ENCODE results near the gene ALPG. TPM values are rescaled to one million over a fixed set of nuclear protein-coding genes. Genes with fewer than 3 reads are reported as not detected.
"Not testable (repeated sequence)": the region's sequence is repeated elsewhere in the genome, so short reads cannot be mapped to it uniquely, and the experiment has no call there.

ALPG gene
- total RNA-seq, 1 donor from 2014 or later, result not detected

DNA sequence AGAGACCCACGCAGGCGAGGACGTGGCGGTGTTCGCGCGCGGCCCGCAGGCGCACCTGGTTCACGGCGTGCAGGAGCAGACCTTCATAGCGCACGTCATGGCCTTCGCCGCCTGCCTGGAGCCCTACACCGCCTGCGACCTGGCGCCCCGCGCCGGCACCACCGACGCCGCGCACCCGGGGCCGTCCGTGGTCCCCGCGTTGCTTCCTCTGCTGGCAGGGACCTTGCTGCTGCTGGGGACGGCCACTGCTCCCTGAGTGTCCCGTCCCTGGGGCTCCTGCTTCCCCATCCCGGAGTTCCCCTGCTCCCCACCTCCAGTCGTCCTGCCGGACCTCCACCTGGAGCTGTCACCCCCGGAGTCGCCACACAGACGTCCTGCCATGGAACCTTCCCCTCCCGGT lies 3.0 kb downstream of the ALPG start:
- not testable (repeated sequence) for H3K4me3 ChIP-seq (ENCODE audit: low read length in 3 of 3); H3K4me1 ChIP-seq (ENCODE audit: control insufficient read depth in 3 of 3, insufficient read depth in 3 of 3, low read length in 3 of 3); H3K9me3 ChIP-seq (ENCODE audit: control insufficient read depth in 3 of 3, low read length in 3 of 3); H3K27ac ChIP-seq (ENCODE audit: low read depth, low read length); H3K36me3 ChIP-seq (ENCODE audit: control insufficient read depth in 3 of 3, insufficient read depth in 3 of 3, low read length in 3 of 3); H3K9ac ChIP-seq (ENCODE audit: low read depth in 1 of 3, low read length in 3 of 3)
- peaks cover 14 to 22% (median 15%) of the 10 kb centered on the region in 3 donors for H3K27me3 ChIP-seq (ENCODE audit: control insufficient read depth in 3 of 3, insufficient read depth in 3 of 3, low read length in 3 of 3)

DNA sequence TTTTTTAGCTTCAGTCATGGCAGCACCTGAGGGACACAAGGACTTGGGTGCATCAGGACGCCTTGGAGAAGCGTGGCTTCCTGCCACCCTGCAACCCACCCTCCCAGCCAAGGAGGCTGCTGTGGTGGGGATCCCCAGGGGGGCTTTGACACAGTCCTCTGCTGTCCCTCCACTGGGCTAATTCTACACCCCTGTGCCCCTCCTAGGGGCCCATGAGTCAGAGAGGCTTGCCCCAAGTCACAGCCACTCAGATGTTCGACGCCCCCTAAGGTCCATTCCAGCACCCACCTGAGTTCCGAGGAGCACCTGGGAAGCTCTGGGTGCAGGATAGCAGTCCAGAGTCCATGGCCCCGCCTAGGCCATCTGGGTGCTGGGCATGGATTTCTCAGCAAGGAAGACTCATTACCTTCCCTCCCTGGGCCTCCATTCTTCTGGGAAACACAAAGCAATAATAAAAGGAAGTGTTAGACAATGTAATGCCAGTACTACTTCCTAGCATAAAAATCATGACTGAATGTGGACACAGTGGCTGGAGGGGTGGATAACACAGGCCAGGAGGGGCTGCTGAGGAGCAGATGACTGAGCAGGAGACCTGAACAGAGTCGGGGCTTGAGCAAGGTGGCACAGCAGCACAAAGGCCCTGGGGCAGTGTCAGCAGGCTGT lies 3.7 kb downstream of the ALPG start:
- no peaks in the 10 kb centered on the region for H3K4me1 ChIP-seq (ENCODE audit: control insufficient read depth in 3 of 3, insufficient read depth in 3 of 3, low read length in 3 of 3)
- H3K9me3 ChIP-seq (ENCODE audit: control insufficient read depth in 3 of 3, low read length in 3 of 3), result no peaks in the 10 kb centered on the region
- H3K27me3 ChIP-seq (ENCODE audit: control insufficient read depth in 3 of 3, insufficient read depth in 3 of 3, low read length in 3 of 3), result peaks cover 19 to 29% (median 22%) of the 10 kb centered on the region in 3 donors
- H3K9ac ChIP-seq (ENCODE audit: low read depth in 1 of 3, low read length in 3 of 3), result no peak overlapping the region
- no peaks in the 10 kb centered on the region for H3K36me3 ChIP-seq (ENCODE audit: control insufficient read depth in 3 of 3, insufficient read depth in 3 of 3, low read length in 3 of 3)
- no peak overlapping the region for H3K27ac ChIP-seq (ENCODE audit: low read depth, low read length)
- no peak overlapping the region for H3K4me3 ChIP-seq (ENCODE audit: low read length in 3 of 3)

DNA sequence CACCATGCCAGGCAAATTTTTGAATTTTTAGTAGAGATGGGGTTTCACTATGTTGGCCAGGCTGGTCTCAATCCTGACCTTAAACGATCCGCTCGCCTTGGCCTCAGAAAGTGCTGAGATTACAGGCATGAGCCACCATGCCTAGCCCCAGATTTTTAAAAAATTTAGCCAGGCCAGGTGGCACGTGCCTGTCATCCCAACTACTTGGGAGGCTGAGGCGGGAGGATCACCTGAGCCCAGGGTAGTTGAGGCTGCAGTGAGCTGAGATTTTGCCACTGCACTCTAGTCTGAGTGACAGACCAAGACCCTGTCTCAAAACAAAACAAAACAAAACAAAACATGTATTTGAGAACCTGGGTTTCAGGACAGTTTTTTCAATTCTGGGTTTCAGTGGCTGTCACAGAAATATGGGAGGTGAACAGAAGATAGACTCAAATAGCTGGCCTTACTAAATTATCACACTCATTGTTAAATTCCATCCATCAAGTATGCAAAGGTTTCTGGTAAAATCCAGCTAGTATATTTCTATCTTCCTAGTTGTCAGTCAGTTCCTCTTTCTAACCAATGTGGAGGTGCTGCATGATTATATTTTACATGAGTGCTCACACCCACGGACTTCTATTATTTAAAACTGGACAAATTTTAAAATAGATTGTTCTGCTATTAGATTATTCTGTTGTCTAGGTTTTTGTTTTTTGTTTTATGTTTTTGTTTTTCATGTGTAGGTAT lies 5.4 kb downstream of the ALPG start:
- Histone ChIP-seq H3K36me3 (ENCODE audit: control insufficient read depth in 3 of 3, insufficient read depth in 3 of 3, low read length in 3 of 3) (no peaks in the 10 kb centered on the region), H3K27ac (ENCODE audit: low read depth, low read length) (no peak overlapping the region), H3K9ac (ENCODE audit: low read depth in 1 of 3, low read length in 3 of 3) (no peak overlapping the region), H3K27me3 (ENCODE audit: control insufficient read depth in 3 of 3, insufficient read depth in 3 of 3, low read length in 3 of 3) (peaks cover 33 to 44% (median 39%) of the 10 kb centered on the region in 3 donors), H3K4me3 (ENCODE audit: low read length in 3 of 3) (no peak overlapping the region), H3K4me1 (ENCODE audit: control insufficient read depth in 3 of 3, insufficient read depth in 3 of 3, low read length in 3 of 3) (no peaks in the 10 kb centered on the region), H3K9me3 (ENCODE audit: control insufficient read depth in 3 of 3, low read length in 3 of 3) (no peaks in the 10 kb centered on the region)

DNA sequence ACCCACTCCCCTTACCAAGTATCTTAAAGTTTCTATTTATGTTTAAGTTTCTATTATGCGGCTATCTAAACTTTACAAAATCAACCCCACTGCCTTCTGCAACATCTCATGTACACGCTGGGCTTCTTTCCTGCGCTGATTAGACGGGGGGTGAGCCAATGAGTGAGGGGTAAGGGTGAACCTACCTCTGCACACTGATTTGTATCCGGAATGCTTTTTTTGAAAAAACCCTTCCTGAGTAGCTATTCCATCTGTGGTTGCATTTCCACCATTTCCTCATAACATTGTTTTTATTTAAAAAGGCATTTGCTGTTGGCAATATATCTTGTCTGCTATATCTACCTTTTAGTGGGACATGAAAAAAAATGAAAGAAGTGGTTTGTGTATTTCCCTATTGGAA lies 6.3 kb downstream of the ALPG start:
- H3K9ac ChIP-seq (ENCODE audit: low read depth in 1 of 3, low read length in 3 of 3), result no peak overlapping the region

DNA sequence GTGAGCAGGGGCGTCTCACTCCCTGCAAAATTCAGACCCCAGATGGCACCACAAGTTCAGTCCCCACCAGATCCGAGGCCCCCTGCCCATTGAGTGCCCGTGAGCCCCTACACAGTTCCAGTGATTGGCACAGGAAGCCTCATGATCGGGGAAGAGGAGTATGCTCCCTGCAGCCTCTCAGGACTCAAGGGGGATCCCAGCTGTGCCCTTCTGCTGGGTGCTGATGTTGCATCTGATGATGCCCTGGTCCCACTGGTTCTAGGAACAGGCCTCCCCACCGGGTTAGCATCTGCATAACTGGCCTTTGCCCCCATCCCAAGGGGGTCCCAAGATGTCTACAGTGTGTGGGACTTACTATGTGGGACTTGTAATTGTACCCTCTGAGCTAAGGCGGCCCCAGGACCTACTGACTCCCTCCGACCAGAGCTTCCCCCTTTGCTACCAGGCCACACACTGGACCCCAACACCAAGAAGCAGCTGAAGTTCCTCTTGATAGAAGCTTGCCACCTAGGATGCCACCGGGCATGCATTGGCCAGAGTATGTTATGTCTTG lies 8.6 kb downstream of the ALPG start:
- H3K9me3 ChIP-seq (ENCODE audit: control insufficient read depth in 3 of 3, low read length in 3 of 3), result no peaks in the 10 kb centered on the region
- peaks cover 2 to 14% (median 2%) of the 10 kb centered on the region in 3 donors for H3K4me1 ChIP-seq (ENCODE audit: control insufficient read depth in 3 of 3, insufficient read depth in 3 of 3, low read length in 3 of 3)
- no peak overlapping the region for H3K27ac ChIP-seq (ENCODE audit: low read depth, low read length)
- peaks cover 56 to 66% (median 64%) of the 10 kb centered on the region in 3 donors for H3K27me3 ChIP-seq (ENCODE audit: control insufficient read depth in 3 of 3, insufficient read depth in 3 of 3, low read length in 3 of 3)
- no peak overlapping the region for H3K4me3 ChIP-seq (ENCODE audit: low read length in 3 of 3)
- no peak overlapping the region for H3K9ac ChIP-seq (ENCODE audit: low read depth in 1 of 3, low read length in 3 of 3)
- H3K36me3 ChIP-seq (ENCODE audit: control insufficient read depth in 3 of 3, insufficient read depth in 3 of 3, low read length in 3 of 3), result no peaks in the 10 kb centered on the region

More for the DNA sequence above, 6.3 kb downstream of the ALPG start:
- no peak overlapping the region for H3K27ac ChIP-seq (ENCODE audit: low read depth, low read length)
- H3K4me1 ChIP-seq (ENCODE audit: control insufficient read depth in 3 of 3, insufficient read depth in 3 of 3, low read length in 3 of 3), result no peaks in the 10 kb centered on the region
- H3K36me3 ChIP-seq (ENCODE audit: control insufficient read depth in 3 of 3, insufficient read depth in 3 of 3, low read length in 3 of 3), result no peaks in the 10 kb centered on the region
- no peaks in the 10 kb centered on the region for H3K9me3 ChIP-seq (ENCODE audit: control insufficient read depth in 3 of 3, low read length in 3 of 3)
- H3K4me3 ChIP-seq (ENCODE audit: low read length in 3 of 3), result no peak overlapping the region
- H3K27me3 ChIP-seq (ENCODE audit: control insufficient read depth in 3 of 3, insufficient read depth in 3 of 3, low read length in 3 of 3), result peaks cover 40 to 53% (median 47%) of the 10 kb centered on the region in 3 donors

DNA sequence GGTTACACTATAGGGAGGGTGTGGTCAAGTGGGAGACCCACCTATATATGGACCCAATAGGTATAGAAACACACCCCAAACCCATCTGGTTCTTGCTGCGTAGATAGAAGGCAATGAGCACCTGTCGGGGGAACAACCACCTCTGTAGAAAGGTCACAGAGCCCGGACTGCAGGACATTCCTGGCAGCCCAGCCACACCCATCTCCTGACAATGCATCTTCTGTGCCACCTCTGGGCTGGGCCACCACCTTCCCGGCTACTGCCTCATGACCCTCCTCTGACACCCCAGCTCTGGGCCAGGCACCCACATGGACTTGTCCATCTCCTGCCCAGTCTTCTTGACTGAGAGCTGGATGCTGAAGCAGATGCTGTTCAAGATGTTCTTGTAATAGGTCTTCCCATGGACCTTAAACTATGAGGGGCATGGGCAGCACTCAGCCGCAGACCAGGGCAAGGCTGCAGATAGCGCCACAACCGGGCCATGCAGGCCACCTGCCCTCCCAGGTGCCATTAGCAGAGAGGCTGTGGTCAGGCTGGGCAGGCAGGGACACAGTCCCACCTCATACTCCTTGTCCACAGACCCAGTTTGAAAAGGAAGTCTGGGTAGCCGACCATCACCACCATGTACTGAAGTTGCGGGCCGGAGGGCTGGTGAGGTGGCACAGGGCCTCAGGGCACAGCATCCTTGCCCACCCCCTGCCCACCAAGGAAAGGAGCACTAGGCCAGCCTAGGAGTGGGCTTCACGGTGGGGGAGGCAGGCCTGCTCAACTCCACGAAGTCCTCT lies 9.3 kb downstream of the ALPG start:
- Histone ChIP-seq H3K27ac (ENCODE audit: low read depth, low read length) (no peak overlapping the region), H3K9ac (ENCODE audit: low read depth in 1 of 3, low read length in 3 of 3) (no peak overlapping the region), H3K4me1 (ENCODE audit: control insufficient read depth in 3 of 3, insufficient read depth in 3 of 3, low read length in 3 of 3) (peaks cover 4 to 18% (median 6%) of the 10 kb centered on the region in 3 donors), H3K9me3 (ENCODE audit: control insufficient read depth in 3 of 3, low read length in 3 of 3) (no peaks in the 10 kb centered on the region), H3K27me3 (ENCODE audit: control insufficient read depth in 3 of 3, insufficient read depth in 3 of 3, low read length in 3 of 3) (peaks cover 58 to 66% (median 66%) of the 10 kb centered on the region in 3 donors), H3K36me3 (ENCODE audit: control insufficient read depth in 3 of 3, insufficient read depth in 3 of 3, low read length in 3 of 3) (no peaks in the 10 kb centered on the region), H3K4me3 (ENCODE audit: low read length in 3 of 3) (no peak overlapping the region)

DNA sequence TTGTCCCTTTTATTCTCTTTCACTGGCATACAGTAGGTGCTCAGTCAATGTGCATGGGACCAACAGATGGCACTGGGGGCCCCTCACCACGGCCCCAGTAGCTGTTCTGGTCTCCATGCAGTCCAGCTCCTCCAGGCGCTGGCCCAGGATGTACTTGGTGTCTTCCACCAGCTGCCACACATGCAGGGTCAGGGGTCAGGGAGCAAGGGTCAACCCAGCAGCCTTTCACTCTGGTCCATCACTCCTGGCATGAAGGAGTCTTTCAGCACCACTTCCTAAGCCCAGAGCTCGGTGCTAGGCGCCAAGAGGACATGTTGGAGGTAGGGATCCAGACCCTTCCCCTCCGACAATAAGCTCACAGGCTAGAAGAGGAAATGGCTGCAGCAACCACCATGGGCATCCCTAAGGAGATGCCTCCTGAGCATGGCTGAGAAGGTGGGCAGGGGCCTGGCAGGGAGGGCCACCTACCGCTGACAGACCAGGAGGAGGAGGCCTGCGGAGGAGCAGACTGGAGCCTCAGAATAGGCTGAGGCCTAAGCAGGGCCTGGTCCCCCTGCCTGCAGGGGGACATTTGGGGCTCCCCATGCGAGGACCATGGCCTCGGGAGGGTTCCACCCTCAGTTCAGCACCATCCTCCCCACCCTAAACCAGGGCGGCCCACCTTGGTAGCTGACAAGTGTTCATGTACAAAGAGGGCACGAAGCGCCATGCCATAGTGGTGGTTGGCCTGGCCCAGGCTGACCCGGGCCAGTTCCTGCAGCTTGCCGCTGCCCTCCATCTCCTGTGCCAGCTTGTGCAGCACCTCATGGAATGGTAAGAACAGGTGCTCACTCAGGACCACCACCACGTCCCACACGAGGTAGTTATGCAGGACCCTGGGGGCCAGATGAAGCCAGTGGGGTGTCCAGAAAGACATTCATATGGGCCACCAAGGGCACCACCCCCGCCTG lies 10.2 kb downstream of the ALPG start:
- H3K27me3 ChIP-seq (ENCODE audit: control insufficient read depth in 3 of 3, insufficient read depth in 3 of 3, low read length in 3 of 3), result peaks cover 67 to 74% (median 71%) of the 10 kb centered on the region in 3 donors
- H3K27ac ChIP-seq (ENCODE audit: low read depth, low read length), result no peak overlapping the region
- no peaks in the 10 kb centered on the region for H3K9me3 ChIP-seq (ENCODE audit: control insufficient read depth in 3 of 3, low read length in 3 of 3)
- no peaks in the 10 kb centered on the region for H3K36me3 ChIP-seq (ENCODE audit: control insufficient read depth in 3 of 3, insufficient read depth in 3 of 3, low read length in 3 of 3)
- H3K9ac ChIP-seq (ENCODE audit: low read depth in 1 of 3, low read length in 3 of 3), result no peak overlapping the region
- peaks cover 4 to 19% (median 6%) of the 10 kb centered on the region in 3 donors for H3K4me1 ChIP-seq (ENCODE audit: control insufficient read depth in 3 of 3, insufficient read depth in 3 of 3, low read length in 3 of 3)
- H3K4me3 ChIP-seq (ENCODE audit: low read length in 3 of 3), result no peak overlapping the region

DNA sequence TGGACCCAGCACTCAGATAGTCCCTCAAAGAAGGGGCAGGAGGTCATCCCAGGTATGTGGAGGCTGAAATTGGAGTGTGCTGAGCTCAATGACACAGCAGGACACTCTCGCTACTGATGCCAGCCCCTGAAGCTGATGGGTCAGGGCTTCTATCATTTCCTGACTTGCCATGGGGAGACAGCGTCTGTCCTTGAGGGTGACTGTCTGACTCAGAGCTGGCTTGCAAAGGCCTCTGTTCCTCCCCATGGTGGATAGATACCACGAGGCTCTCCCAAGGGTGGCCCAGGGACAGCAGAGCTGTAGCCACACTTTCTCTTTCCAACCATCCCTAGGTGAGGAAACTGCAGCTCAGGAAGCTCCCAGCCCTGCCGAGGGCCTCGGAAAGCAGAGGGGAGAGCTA lies 10.8 kb downstream of the ALPG start:
- Histone ChIP-seq H3K9ac (ENCODE audit: low read depth in 1 of 3, low read length in 3 of 3) (no peak overlapping the region), H3K27ac (ENCODE audit: low read depth, low read length) (no peak overlapping the region), H3K9me3 (ENCODE audit: control insufficient read depth in 3 of 3, low read length in 3 of 3) (peaks cover 1 to 5% (median 3%) of the 10 kb centered on the region in 3 donors), H3K4me1 (ENCODE audit: control insufficient read depth in 3 of 3, insufficient read depth in 3 of 3, low read length in 3 of 3) (peaks cover 4 to 19% (median 6%) of the 10 kb centered on the region in 3 donors), H3K36me3 (ENCODE audit: control insufficient read depth in 3 of 3, insufficient read depth in 3 of 3, low read length in 3 of 3) (no peaks in the 10 kb centered on the region), H3K27me3 (ENCODE audit: control insufficient read depth in 3 of 3, insufficient read depth in 3 of 3, low read length in 3 of 3) (peaks cover 73 to 81% (median 76%) of the 10 kb centered on the region in 3 donors), H3K4me3 (ENCODE audit: low read length in 3 of 3) (no peak overlapping the region)

DNA sequence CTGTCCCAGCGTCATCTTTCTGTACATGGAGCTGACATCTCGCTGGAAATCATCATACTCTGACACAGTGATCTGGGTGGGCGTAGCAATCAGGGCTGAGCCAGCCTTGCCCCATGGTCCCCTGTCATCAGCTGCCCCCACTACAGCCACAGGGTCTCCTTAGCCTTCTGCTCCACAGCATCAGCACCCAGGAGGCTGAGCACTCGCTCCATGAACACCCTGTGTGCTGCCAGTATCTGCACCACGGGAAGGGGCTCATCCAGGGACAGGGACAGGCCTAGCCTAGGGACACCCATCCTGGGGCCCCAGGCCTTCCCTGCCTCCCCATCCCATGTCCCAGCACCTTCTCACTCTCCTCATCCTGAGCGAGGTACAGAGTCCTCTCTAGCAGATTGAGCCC lies 11.4 kb downstream of the ALPG start:
- Histone ChIP-seq H3K9me3 (ENCODE audit: control insufficient read depth in 3 of 3, low read length in 3 of 3) (peaks cover 4 to 8% (median 6%) of the 10 kb centered on the region in 3 donors), H3K27ac (ENCODE audit: low read depth, low read length) (no peak overlapping the region), H3K4me3 (ENCODE audit: low read length in 3 of 3) (no peak overlapping the region), H3K4me1 (ENCODE audit: control insufficient read depth in 3 of 3, insufficient read depth in 3 of 3, low read length in 3 of 3) (peaks cover 4 to 19% (median 6%) of the 10 kb centered on the region in 3 donors), H3K36me3 (ENCODE audit: control insufficient read depth in 3 of 3, insufficient read depth in 3 of 3, low read length in 3 of 3) (no peaks in the 10 kb centered on the region), H3K9ac (ENCODE audit: low read depth in 1 of 3, low read length in 3 of 3) (no peak overlapping the region), H3K27me3 (ENCODE audit: control insufficient read depth in 3 of 3, insufficient read depth in 3 of 3, low read length in 3 of 3) (peaks cover 74 to 84% (median 79%) of the 10 kb centered on the region in 3 donors)
